VCaP (cell line): Measurements from ENCODE around the gene CHST11.
"Not testable (repeated sequence)": the region's sequence is repeated elsewhere in the genome, so short reads cannot be mapped to it uniquely, and the experiment has no call there.

Source experiments
- H3K27ac ChIP-seq: fragments of 450-650 bp; 2 replicates; pipeline ENCODE4 v1.5.1; 2017
- CTCF ChIP-seq: fragments of 450-650 bp; conservative IDR thresholded peaks from 2 replicates; pipeline ENCODE4 v1.5.1; 2017; ENCODE audit warnings: mild to moderate bottlenecking, moderate library complexity

Gene CHST11

GRCh38 chr12:104571328-104571727, 114.6 kb downstream of the CHST11 start:
- TF ChIP-seq CTCF = no peak

GRCh38 chr12:104574353-104574752, 117.6 kb downstream of the CHST11 start:
- H3K27ac ChIP-seq = not testable (repeated sequence)

More at GRCh38 chr12:104571328-104571727, 114.6 kb downstream of the CHST11 start:
- H3K27ac ChIP-seq = no peak overlapping the region

GRCh38 chr12:104574758-104575157, 118.0 kb downstream of the CHST11 start:
- H3K27ac ChIP-seq = not testable (repeated sequence)

GRCh38 chr12:104575442-104576186, 118.9 kb downstream of the CHST11 start:
- no peak overlapping the region for H3K27ac ChIP-seq
- TF ChIP-seq CTCF = no peak

- TF ChIP-seq CTCF = no peak
- no peak overlapping the region for H3K27ac ChIP-seq
Measured at GRCh38 chr12:104576187-104576778, 119.5 kb downstream of the CHST11 start.

- H3K27ac ChIP-seq = no peak overlapping the region
- no peak for TF ChIP-seq CTCF
Measured at GRCh38 chr12:104576980-104577580, 120.3 kb downstream of the CHST11 start.

- TF ChIP-seq CTCF = no peak
- H3K27ac ChIP-seq = no peak overlapping the region
Measured at GRCh38 chr12:104577581-104577981, 120.8 kb downstream of the CHST11 start.

GRCh38 chr12:104578453-104578852, 121.7 kb downstream of the CHST11 start:
- TF ChIP-seq CTCF = no peak

More at GRCh38 chr12:104578453-104578852, 121.7 kb downstream of the CHST11 start:
- no peak overlapping the region for H3K27ac ChIP-seq
